Hypothalamus (tissue), 51 donors: ENCODE results near the gene CHID1.

Source experiments
- DNase-seq, 51 donors: peaks; one replicate each; lab custom pipeline; 2025; lab: John Stamatoyannopoulos, UW

CHID1 gene

GRCh38 chr11:827146-827896, 83.3 kb downstream of the CHID1 start:
- no peak for DNase-seq

GRCh38 chr11:826836-827145, 83.8 kb downstream of the CHID1 start:
- DNase-seq: no peak

- no peak for DNase-seq
These were observed 84.4 kb downstream of the CHID1 start for GRCh38 chr11:826227-826621.

- no peak for DNase-seq
These were observed 85.0 kb downstream of the CHID1 start for GRCh38 chr11:825366-826226.

- DNase-seq: no peak
These were observed 85.7 kb downstream of the CHID1 start for GRCh38 chr11:824942-825341.

GRCh38 chr11:824292-824880, 86.2 kb downstream of the CHID1 start:
- DNase-seq: peak in 19 of 51 donors; percentile 16 to 63 (median 38)

GRCh38 chr11:823441-824291, 86.9 kb downstream of the CHID1 start:
- no peak for DNase-seq

- peak in 9 of 51 donors; percentile 12 to 46 (median 20) for DNase-seq
These were observed 88.9 kb downstream of the CHID1 start for GRCh38 chr11:821512-822371.

- peak in 16 of 51 donors; percentile 19 to 82 (median 52) for DNase-seq
These were observed 89.7 kb downstream of the CHID1 start for GRCh38 chr11:820655-821511.

- peak in 37 of 51 donors; percentile 22 to 75 (median 58) for DNase-seq
These were observed 90.5 kb downstream of the CHID1 start for GRCh38 chr11:819943-820649.

GRCh38 chr11:819129-819931, 91.3 kb downstream of the CHID1 start:
- DNase-seq: peak in 50 of 51 donors; percentile 32 to 95 (median 84)

GRCh38 chr11:818396-819128, 92.0 kb downstream of the CHID1 start, which contains the start of gene PNPLA2:
PNPLA2 (plus strand) TSS chr11:818914; CDS start chr11:819719, 805 bp downstream.
- DNase-seq: no peak
